ENCODE data around the gene ANKRD40CL.

Gene ANKRD40CL

DNA sequence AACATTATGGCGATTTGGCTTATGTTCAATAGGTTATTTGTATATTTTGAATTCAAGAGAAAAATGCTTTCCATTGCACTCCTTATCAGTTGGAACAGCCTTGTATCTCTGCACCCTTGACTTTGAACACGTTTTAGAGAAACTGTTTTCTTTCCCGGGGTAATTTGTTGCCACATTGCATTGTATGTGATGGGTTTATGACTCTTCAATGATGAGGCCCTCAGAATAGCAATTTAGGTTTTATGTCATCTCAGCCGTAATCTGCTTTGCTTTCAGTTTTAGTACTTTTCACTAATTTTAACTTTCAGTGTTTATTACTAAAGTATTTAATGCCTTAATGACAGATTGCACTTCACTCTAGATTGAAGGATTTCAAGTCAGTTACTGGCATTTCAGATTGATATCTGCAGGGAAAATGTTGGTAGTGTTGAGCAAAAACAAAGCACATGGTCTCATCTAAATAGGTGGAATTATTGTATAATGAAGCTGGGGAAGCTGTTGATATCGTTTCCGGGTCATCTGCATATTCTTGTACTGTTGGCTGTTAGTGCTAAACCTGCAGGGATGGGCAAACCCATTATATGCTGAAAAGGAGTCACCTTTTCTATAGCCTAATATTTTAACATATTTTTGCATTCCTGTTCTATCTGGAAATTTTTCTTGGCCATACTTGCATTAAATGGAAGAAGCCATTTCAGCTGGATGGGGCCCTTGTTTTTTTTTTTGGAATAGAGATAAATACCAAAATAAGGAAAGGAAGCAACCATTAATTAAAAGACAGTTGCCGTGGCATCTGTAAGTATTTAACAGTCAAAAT, 45.9 kb downstream of the ANKRD40CL start:
- TF ChIP-seq CTCF (IDR thresholded peaks at IDR 0.05; ENCODE audit: low read depth, low read length, missing control alignments) = no peak
- DNase-seq (ENCODE audit: low read depth) = no peak
- peak overlapping the region; percentile 94 for H3K4me3 ChIP-seq (ENCODE audit: low read depth, low read length)

DNA sequence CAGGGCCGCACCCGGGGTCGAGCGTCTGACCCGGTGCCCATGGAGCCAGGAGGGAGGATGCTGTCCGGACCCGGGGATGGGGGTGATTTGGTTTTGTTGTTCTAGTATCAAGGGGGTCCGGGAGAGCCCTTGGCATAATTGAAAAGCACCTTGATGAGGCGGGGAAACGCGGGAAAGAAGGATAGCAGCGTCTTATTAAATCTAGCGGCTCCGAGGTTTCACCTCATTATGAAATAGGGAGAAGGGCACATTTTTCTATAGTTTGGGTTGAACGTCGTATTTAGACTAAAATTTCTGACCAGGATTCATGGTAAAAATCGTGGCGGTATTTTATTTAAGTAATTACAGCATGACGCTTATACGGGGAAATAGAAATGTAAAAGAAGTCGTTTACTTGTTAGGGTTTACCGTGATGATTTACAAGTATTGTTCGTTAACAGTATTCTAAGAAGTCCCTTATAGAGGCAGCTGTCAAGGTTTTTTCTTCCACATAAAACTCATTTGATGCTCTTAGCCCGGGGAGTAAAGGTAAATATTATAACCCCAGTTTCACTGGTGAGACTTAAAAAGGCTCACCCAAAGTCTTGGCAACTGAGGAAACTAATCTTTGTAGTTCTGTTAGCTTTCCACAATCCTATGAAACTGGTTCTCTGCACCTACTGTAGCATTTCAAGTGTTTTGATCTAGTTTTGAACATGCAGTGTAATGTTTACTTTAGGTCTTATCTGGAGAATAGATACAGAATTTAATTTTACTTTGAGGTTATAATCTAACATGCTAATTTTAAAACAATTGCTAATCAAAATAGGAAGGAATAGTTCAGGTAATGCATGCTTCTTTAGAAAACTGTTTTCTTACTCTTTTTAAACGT, 47.2 kb downstream of the ANKRD40CL start:
- peak overlapping the region; percentile 94 for H3K4me3 ChIP-seq (ENCODE audit: low read depth, low read length)
- no peak for TF ChIP-seq CTCF (IDR thresholded peaks at IDR 0.05; ENCODE audit: low read depth, low read length, missing control alignments)
- DNase-seq (ENCODE audit: low read depth) = no peak

DNA sequence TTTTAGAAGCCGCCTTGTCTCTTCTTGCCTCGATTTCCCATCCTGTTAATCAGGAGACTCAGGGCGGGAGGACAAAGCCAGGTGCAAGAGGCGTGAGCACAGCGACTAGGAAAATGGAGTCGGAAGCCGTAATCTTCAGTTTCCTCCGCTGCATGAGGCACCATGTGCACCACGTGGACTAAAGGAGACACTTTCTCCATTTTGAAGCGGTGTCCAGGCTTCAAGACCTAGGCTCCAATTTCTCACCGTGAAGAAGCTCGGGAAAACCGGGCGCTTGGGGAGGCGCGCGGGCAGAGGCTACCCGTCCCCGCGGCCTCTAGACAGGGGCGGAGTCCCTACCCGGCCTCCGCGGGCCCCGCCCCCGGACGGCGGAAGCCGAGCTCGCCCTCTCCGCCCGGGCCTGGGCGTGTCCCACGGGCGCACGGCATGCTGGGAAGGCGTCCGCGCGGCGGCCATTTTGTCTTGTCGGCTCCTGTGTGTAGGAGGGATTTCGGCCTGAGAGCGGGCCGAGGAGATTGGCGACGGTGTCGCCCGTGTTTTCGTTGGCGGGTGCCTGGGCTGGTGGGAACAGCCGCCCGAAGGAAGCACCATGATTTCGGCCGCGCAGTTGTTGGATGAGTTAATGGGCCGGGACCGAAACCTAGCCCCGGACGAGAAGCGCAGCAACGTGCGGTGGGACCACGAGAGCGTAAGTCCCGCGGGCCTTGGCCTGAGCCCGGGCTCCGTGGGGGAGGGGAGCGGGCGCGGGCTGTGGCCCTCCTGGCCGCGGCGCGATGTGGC, 48.0 kb downstream of the ANKRD40CL start, which contains the start of gene LUC7L3:
Gene LUC7L3, plus strand, starts transcription at position 460 of the 780 bp plus-strand sequence. Its CDS starts 130 bp downstream, at position 590.
- DNase-seq (ENCODE audit: low read depth) = peak; percentile 75
- no peak for TF ChIP-seq CTCF (IDR thresholded peaks at IDR 0.05; ENCODE audit: low read depth, low read length, missing control alignments)

GRCh38 chr17:50715471-50715870, 51.8 kb downstream of the ANKRD40CL start:
- no peak for DNase-seq (ENCODE audit: low read depth)
- TF ChIP-seq CTCF (IDR thresholded peaks at IDR 0.05; ENCODE audit: low read depth, low read length, missing control alignments) = no peak
- no peak overlapping the region for H3K4me3 ChIP-seq (ENCODE audit: low read depth, low read length)

More for the DNA sequence above, 48.0 kb downstream of the ANKRD40CL start, which contains the start of gene LUC7L3:
- peak within 1 kb of the TSS; percentile 94 for H3K4me3 ChIP-seq (ENCODE audit: low read depth, low read length)

GRCh38 chr17:50712641-50713040, 54.7 kb downstream of the ANKRD40CL start:
- no peak overlapping the region for H3K4me3 ChIP-seq (ENCODE audit: low read depth, low read length)
- DNase-seq (ENCODE audit: low read depth) = no peak
- no peak for TF ChIP-seq CTCF (IDR thresholded peaks at IDR 0.05; ENCODE audit: low read depth, low read length, missing control alignments)
